ENCODE results near the gene OR6C76. TPM values are rescaled to one million over a fixed set of nuclear protein-coding genes. Genes with fewer than 3 reads are reported as not detected.
"Not testable (repeated sequence)": the region's sequence is repeated elsewhere in the genome, so short reads cannot be mapped to it uniquely, and the experiment has no call there.

The OR6C76 gene
- not detected in 2 replicates for total RNA-seq (2014; rRNA removed; shearing (Covaris generic))

- no peak for DNase-seq (ENCODE audit: low read depth)
These were observed at the start of gene OR6C76 for GRCh38 chr12:55425954-55426353. OR6C76 (plus strand) TSS chr12:55426254; CDS start chr12:55426254, 0 bp downstream.

- DNase-seq (ENCODE audit: low read depth) = no peak
These were observed 40.2 kb upstream of the OR6C76 start for GRCh38 chr12:55385891-55386290.

DNA sequence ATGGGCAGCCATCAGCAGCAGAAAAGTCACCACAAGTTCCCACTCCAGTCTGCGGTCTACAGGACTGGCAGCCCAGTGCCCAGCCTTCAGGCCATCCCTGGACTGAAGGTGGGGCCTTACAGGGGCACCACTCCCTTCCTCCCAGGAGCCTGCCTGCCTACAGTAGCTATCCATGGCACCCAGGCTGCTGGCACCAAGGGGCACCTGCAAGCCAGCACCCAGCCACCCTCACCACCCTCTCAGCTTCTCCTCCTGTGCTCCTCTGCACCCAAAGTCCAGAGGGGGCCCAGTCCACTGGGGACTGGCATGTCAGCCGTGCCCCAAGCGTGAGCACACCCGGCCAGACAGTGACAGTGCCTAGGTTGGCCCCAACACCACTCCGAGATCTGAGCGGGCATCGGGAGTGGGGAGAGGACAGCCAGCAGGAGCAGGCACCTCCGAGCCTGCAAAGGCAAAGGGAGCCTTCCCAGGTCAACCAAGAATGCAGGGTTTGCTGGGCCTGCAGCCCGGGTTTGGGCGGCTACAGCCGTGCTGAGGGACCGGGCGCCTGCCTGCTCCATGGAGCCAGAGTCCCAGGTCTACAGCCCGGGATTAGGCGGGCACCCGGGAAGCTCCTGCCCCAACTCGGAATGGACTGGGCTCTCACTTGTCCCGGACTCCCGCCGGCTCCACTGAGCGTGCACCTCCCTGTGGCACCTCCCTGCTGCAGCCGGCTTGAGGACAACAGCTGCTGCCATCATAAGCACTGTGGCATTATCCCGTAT, 33.8 kb upstream of the OR6C76 start:
- no peak for DNase-seq (ENCODE audit: low read depth)

DNA sequence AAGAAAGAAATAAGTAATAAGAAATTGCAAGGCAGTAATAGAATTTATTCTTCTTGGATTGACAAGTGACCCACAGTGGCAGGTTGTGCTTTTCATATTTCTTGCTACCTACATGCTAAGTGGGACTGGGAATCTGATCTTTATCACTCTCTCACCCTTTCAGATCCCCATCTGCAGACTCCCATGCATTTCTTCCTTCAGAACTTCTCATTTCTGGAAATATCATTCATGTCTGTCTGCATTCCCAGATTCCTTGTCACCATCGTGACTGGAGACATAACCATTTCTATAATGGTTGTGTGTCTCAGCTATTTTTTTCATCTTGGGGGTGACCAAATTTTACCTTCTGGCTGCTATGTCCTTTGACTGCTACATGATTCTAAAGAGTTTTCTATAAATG, 29.7 kb upstream of the OR6C76 start:
- no peak for DNase-seq (ENCODE audit: low read depth)

- no peak for DNase-seq (ENCODE audit: low read depth)
These were observed 25.8 kb upstream of the OR6C76 start, which contains the start of gene OR6C65 for GRCh38 chr12:55400229-55400628. OR6C65 (plus strand) TSS chr12:55400529; CDS start chr12:55400529, 0 bp downstream.

DNA sequence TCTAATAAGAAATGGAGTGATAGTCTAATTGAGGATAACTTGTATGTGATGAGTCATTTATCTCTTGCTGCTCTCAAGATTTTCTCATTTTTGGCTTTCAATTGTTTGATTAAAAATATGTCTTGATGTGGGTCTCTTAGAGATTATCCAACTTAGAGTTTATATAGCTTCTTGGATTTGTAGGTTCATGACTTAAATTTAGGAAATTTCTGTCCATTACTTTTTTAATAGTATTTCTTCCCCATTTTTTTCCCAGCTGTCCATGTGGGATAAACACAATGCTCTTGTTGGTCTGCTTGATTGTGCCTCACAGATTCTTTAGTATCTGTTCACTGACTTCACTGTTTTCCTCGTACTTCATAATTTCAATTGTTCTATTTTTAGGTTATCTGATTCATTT, 18.2 kb upstream of the OR6C76 start:
- no peak for DNase-seq (ENCODE audit: low read depth)

DNA sequence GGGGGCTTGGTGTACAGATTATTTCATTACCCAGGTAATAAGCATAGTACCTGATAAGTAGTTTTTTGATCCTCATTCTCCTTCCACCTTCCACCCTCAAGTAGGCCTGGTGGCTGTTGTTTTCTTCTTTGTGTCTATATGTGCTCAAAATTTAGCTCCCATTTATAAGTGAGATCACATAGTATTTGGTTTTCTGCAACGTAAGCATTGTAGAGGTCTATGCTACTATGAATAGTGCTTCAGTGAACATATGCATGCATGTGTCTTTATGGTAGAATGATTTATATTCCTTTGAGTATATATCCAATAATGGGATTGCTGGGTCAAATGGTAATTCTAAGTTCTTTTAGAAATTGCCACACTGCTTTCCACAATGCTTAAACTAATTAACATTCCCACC, 16.9 kb upstream of the OR6C76 start:
- not testable (repeated sequence) for DNase-seq (ENCODE audit: low read depth)

GRCh38 chr12:55412138-55412537, 13.9 kb upstream of the OR6C76 start:
- not testable (repeated sequence) for DNase-seq (ENCODE audit: low read depth)

GRCh38 chr12:55413498-55414388, 12.3 kb upstream of the OR6C76 start:
- DNase-seq (ENCODE audit: low read depth) = not testable (repeated sequence)

- not testable (repeated sequence) for DNase-seq (ENCODE audit: low read depth)
These were observed 11.6 kb upstream of the OR6C76 start for GRCh38 chr12:55414396-55414823.

DNA sequence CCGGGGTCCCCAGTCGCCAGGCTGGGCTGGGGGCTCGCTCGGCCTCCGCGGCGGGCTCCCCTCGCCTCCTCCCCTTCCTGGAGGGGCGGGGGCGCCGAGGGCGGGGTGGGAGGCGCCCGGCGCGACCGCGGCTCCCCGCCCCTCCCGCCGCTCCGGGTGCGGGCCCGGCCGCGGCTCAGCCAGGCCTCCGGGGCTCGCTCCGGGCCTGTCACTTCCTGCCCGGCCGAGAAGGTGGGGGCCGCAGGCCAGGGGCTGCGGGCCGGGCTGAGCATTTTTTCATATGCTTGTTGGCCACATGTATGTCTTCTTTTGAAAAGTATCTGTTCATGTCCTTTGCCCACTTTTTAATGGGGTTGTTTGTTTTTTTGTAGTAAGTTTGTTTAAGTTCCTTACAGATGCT, 11.2 kb upstream of the OR6C76 start:
- not testable (repeated sequence) for DNase-seq (ENCODE audit: low read depth)

DNA sequence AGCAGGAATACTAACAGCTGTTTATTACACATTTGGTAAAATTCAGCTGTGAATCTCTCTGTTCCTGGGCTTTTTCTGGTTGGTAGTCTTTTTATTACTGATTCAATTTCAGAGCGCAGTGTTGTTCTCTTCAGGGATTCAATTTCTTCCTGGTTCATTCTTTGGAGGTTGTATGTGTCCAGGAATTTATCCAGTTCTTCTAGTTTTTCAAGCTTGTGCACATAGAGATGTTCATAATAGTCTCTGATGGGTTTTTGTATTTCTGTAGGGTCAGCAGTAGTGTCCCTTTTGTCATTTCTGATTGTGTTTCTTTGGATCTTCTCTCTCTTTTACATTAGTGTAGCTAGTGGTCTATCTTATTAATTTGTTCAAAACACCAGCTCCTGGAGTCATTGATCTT, 9.1 kb upstream of the OR6C76 start:
- no peak for DNase-seq (ENCODE audit: low read depth)

DNA sequence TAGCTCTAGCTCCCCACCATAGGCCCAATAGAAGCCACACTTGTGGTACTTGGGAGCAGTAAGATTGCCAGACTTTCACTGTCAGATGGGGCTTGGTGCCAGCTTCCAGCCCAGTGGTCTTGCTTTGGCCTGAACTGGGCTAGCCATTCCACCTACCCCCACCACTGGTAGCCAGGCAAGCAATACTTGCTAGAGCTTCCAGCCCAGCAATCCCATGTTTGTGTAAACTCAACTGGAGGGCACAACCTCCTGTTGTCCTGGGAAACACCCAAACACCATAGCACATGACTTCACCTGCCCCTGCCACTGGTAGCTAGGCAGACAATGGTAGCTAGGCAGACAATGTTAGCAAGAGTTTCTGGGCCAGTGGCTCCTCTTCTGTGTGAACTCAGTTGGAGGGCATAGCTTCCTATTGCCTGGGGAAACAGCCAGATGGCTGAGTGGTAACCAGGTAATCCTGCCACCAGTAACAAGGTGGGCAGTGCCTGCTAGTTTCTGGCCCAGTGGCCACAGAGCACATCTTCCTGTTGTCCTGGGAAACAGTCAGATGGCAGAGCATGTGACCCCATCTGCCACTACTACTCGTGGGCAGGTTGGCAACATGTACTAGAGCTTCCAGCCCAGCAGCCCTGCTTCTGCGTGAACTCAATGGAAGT, 5.6 kb upstream of the OR6C76 start:
- no peak for DNase-seq (ENCODE audit: low read depth)

DNA sequence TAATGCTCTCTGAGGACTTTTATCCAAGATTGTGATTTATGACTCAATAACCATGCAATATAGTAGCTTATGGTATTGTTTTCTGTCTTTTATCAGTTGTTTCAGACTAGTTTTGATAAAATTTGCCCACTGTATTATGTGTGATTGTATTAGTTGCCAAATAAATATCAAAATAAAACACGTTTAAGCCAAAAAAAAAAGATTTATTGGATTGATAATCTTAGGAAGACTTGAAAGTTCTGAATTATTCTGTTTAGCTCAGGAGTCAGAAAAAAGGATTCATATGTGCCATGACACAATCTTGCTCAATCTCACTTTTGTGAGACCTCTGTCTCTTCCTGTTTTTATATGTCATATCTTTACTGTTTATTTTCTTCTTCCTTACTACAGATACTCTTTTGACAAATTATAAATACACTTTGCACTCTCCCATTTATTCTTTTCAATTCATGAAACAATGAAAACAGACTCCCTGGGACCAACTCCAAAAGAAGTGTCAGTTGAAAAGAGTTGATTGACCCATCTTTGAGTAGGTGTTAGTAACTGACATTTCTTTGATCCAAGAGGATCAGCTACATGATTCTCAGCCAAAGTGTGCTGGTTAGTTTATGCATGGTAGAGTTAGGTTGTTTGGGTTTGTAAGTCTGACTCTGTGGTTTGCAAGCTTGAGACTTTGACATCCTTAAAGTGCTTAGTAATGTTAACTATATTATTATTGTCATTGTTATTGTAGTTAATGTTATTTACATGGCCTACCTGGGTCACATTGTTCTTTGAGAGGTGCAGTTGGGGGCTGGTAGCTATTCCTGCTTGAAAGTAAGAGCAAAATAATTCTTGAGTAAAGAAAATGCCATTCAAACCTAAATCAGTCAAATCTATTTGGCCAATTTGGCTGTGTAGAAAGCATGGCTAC, 2.5 kb downstream of the OR6C76 start:
- no peak for DNase-seq (ENCODE audit: low read depth)

DNA sequence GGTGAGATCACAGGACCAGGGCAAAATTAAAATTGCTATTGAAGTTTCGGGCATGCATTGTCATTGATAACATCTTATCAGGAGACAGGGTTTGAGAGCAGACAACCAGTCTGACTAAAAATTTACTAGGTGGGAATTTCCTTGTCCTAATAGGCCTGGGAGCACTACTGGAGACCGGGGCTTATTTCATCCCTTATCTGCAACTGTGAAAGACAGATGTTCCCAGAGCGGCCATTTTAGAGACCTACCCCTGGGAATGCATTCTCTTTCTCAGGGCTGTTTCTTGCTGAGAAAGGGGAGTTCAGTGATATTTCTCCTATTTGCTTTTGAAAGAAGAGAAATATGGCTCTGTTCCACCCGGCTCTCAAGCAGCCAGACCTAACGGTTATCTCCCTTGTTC, 15.2 kb downstream of the OR6C76 start:
- DNase-seq (ENCODE audit: low read depth) = not testable (repeated sequence)

GRCh38 chr12:55443776-55444175, 17.7 kb downstream of the OR6C76 start, which contains the start of gene OR6C2:
OR6C2 (plus strand) TSS chr12:55444076; CDS start chr12:55452214, 8,138 bp downstream.
- DNase-seq (ENCODE audit: low read depth) = no peak

DNA sequence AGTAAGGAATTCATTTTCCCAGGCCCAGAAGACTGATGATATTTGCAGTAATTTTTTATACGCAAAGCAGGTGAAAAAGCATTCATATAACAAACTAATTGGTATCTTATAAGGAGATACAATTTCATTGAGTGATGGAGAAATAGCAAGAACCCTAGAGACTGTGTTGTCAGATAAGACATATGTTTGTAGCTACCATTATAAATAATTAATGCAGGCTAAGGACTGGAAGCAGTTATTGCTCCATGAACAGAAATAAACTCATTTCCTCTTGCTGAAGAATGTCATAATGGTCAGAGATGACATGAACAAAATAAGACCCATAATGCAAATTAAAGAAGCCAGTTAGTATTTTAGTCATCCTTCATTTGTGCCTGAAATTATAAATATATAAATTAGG, 19.3 kb downstream of the OR6C76 start:
- no peak for DNase-seq (ENCODE audit: low read depth)

DNA sequence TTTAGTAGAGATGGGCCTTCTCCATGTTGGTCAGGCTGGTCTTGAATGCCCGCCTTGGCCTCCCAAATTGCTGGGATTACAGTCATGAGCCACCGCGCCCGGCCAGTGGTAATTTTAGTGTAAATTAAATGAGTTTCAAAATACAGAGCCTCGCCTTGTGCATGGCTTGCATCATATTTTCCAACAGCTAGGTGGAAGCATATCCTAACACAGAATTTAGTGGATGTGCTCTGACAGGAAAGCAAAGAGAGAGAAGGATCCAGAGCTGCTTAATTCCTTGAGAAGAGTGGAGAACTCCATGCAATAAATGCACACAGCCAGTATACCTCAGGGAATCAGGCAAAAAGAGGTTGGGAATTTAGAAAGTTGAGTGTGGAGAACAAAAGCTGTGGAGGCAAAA, 20.3 kb downstream of the OR6C76 start:
- no peak for DNase-seq (ENCODE audit: low read depth)

GRCh38 chr12:55448825-55449224, 22.8 kb downstream of the OR6C76 start:
- DNase-seq (ENCODE audit: low read depth) = no peak

DNA sequence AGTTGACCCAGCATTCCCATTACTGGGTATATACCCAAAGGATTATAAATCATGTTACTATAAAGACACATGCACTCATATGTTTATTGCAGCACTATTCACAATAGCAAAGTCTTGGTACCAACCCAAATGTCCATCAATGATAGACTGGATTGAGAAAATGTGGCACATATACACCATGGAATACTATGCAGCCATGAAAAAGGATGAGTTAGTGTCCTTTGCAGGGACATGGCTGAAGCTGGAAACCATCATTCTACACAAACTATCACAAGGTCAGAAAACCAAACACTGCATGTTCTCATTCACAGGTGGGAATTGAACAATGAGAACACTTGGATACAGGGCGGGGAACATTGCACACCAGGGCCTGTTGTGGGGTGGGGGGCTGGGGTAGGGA, 38.9 kb downstream of the OR6C76 start:
- not testable (repeated sequence) for DNase-seq (ENCODE audit: low read depth)

DNA sequence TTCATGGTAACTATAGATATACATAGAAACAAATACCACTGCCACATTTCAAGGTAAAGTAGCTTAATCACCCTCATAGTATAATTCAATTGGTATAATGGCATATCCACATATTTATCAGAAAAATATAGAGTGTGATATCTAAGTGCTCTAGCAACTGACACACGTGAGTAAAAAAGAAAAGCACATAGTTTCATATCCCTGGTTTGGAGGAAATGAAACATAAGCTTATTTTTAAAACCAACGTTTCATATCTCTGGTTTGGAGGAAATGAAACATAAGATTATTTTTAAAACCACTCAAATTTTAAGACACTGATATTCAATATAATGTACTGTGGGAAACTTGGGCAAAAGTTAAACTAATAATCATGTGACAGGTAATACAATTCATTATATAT, 41.8 kb downstream of the OR6C76 start:
- DNase-seq (ENCODE audit: low read depth) = no peak

Measured in RPMI7951 (cell line).